GM23338 (cell line): Measurements from ENCODE around the gene ASPSCR1. TPM values are rescaled to one million over a fixed set of nuclear protein-coding genes. Genes with fewer than 3 reads are reported as not detected.

Source experiments
- ATAC-seq: fragments of 200-7000 bp; cut with Tn5 transposase; 3 replicates; pipeline ENCODE4 v1.9.1; 2020
- DNase-seq: peaks from one replicate; pipeline ENCODE4 v3.0.0-alpha.2; 2015; ENCODE audit warnings: low spot score
- H2AFZ ChIP-seq: fragments of 200-600 bp; sonication (generic); 2 replicates; pipeline ENCODE4 v1.8.0; 2016; ENCODE audit warnings: antibody characterized with exemption, mild to moderate bottlenecking, moderate library complexity
- H3F3A ChIP-seq: fragments of 200-600 bp; sonication (generic); replicated peaks from 2 replicates; pipeline ENCODE4 v1.8.0; 2017; ENCODE audit warnings: antibody characterized with exemption, mixed run types, low read depth
- H3K27ac ChIP-seq: fragments of 200-600 bp; sonication (generic); 2 replicates; pipeline ENCODE4 v1.6.1; 2016; ENCODE audit warnings: low read depth
- H3K27me3 ChIP-seq: fragments of 200-600 bp; sonication (generic); 2 replicates; pipeline ENCODE4 v1.8.0; 2016; ENCODE audit warnings: mild to moderate bottlenecking, mixed run types, moderate library complexity; ENCODE audit not compliant: insufficient read depth
- H3K36me3 ChIP-seq: fragments of 200-600 bp; sonication (generic); 2 replicates; pipeline ENCODE4 v1.8.0; 2016; ENCODE audit warnings: mild to moderate bottlenecking; ENCODE audit not compliant: insufficient read depth
- H3K4me1 ChIP-seq: fragments of 200-600 bp; sonication (generic); 2 replicates; pipeline ENCODE4 v1.8.0; 2016; ENCODE audit warnings: mild to moderate bottlenecking, moderate library complexity; ENCODE audit not compliant: insufficient read depth
- H3K4me2 ChIP-seq: fragments of 200-600 bp; sonication (generic); 2 replicates; pipeline ENCODE4 v1.7.1; 2017; ENCODE audit warnings: mixed run types
- H3K4me3 ChIP-seq: fragments of 200-600 bp; sonication (generic); 2 replicates; pipeline ENCODE4 v1.6.1; 2016; ENCODE audit warnings: mixed run types
- H3K79me2 ChIP-seq: fragments of 200-600 bp; sonication (generic); replicated peaks from 2 replicates; pipeline ENCODE4 v1.8.0; 2017; ENCODE audit warnings: mild to moderate bottlenecking; ENCODE audit not compliant: insufficient read depth
- H3K9me2 ChIP-seq: fragments of 200-600 bp; sonication (generic); 2 replicates; pipeline ENCODE4 v1.8.0; 2017; ENCODE audit not compliant: insufficient read depth
- H4K20me1 ChIP-seq: fragments of 200-600 bp; sonication (generic); replicated peaks from 2 replicates; pipeline ENCODE4 v1.8.0; 2017; ENCODE audit warnings: mild to moderate bottlenecking; ENCODE audit not compliant: insufficient read depth
- H3K27ac Mint-ChIP-seq: 2 replicates; pipeline ENCODE4 v1.8.0; 2020; ENCODE audit warnings: inconsistent platforms, mild to moderate bottlenecking, moderate library complexity, mixed read lengths
- H3K27me3 Mint-ChIP-seq: 3 replicates; pipeline ENCODE4 v1.8.0; 2022; ENCODE audit warnings: low read depth, mild to moderate bottlenecking, moderate library complexity, mixed read lengths, inconsistent platforms; ENCODE audit not compliant: insufficient read depth, poor library complexity
- H3K36me3 Mint-ChIP-seq: 3 replicates; pipeline ENCODE4 v1.8.0; 2021; ENCODE audit warnings: low read depth, mild to moderate bottlenecking, inconsistent platforms, moderate library complexity, mixed read lengths
- H3K4me1 Mint-ChIP-seq: 3 replicates; pipeline ENCODE4 v1.8.0; 2020; ENCODE audit warnings: mild to moderate bottlenecking, inconsistent platforms, mixed read lengths
- H3K4me3 Mint-ChIP-seq: 3 replicates; pipeline ENCODE4 v1.8.0; 2021; ENCODE audit warnings: moderate library complexity, mild to moderate bottlenecking, inconsistent platforms, mixed read lengths
- H3K9me3 Mint-ChIP-seq: 3 replicates; pipeline ENCODE4 v1.8.0; 2020; ENCODE audit warnings: moderate library complexity, mild to moderate bottlenecking, inconsistent platforms, mixed read lengths
- CREB1 ChIP-seq: fragments of 250-450 bp; sonication (Bioruptor Pico); IDR thresholded peaks from 2 replicates; pipeline ENCODE4 v1.5.0; 2020; ENCODE audit warnings: low read depth, mild to moderate bottlenecking, moderate library complexity
- CTCF ChIP-seq, 2 experiments: fragments of 200-600 bp in 1 of 2; sonication (generic) in 1 of 2; conservative IDR thresholded peaks; 2 replicates each; pipeline versions ENCODE4 v1.5.1 to v1.6.1; 2016 to 2017; ENCODE audit warnings: antibody characterized with exemption in 2 of 2, low read depth in 2 of 2, mild to moderate bottlenecking in 2 of 2, moderate library complexity in 1 of 2
- EZH2 ChIP-seq: fragments of 200-600 bp; sonication (generic); IDR thresholded peaks from one replicate; pipeline ENCODE4 v1.8.0; 2017; ENCODE audit warnings: antibody characterized with exemption, mild to moderate bottlenecking, low read depth; ENCODE audit not compliant: unreplicated experiment
- JUNB ChIP-seq: IDR thresholded peaks from one replicate; pipeline ENCODE4 v1.6.1; 2016; ENCODE audit warnings: antibody characterized with exemption; ENCODE audit not compliant: unreplicated experiment
- NANOG ChIP-seq: IDR thresholded peaks from 2 replicates; pipeline ENCODE4 v1.6.1; 2016; ENCODE audit warnings: antibody characterized with exemption, borderline replicate concordance
- POLR2AphosphoS5 ChIP-seq: IDR thresholded peaks from 2 replicates; pipeline ENCODE4 v1.6.1; 2016; ENCODE audit warnings: antibody characterized with exemption, low read depth
- STAT1 ChIP-seq: IDR thresholded peaks from one replicate; pipeline ENCODE4 v1.6.1; 2016; ENCODE audit warnings: antibody characterized with exemption; ENCODE audit not compliant: unreplicated experiment
- ZNF331 ChIP-seq: fragments of 250-450 bp; sonication (Bioruptor Pico); IDR thresholded peaks from 2 replicates; pipeline ENCODE4 v1.5.0; 2020; ENCODE audit warnings: low read depth, mild to moderate bottlenecking, moderate library complexity
- polyA plus RNA-seq: library from polyadenylated mRNA; unstranded; fragments of >200 nt; fragmentation: Nextera tagmentation; extraction: Ambion mirVana; gene quantifications from 2 replicates; pipeline ENCODE4 v1.2.1, GENCODE V29; 2016
- total RNA-seq: library from RNA; depleted of rRNA; stranded (reverse); fragments of >200 nt; shearing (Covaris generic); gene quantifications from 2 replicates; pipeline ENCODE4 v1.2.3, GENCODE V29; 2014
- TF ChIP-seq, protein P1 (sequence below): IDR thresholded peaks from one replicate; pipeline ENCODE4 v1.6.1; 2018; ENCODE audit warnings: antibody characterized with exemption; ENCODE audit not compliant: unreplicated experiment
- TF ChIP-seq, protein P2 (sequence below): IDR thresholded peaks from 2 replicates; pipeline ENCODE4 v1.6.1; 2016; ENCODE audit warnings: antibody characterized with exemption

ASPSCR1 gene
- total and polyA plus RNA-seq, 2 experiments from 2014 or later, result 44.2 to 46.9 TPM

GRCh38 chr17:81927653-81928543 is 49.5 kb upstream of the ASPSCR1 start, which contains the start of gene MAFG:
Gene MAFG (minus strand): TSS chr17:81927735. CDS start chr17:81923185, 4,550 bp downstream.
- H3K36me3 ChIP-seq, result no peaks in the 10 kb centered on the region
- peaks cover 26% of the 10 kb centered on the region; the same call in 1 of the 2 replicates for H3K4me1 ChIP-seq
- peaks cover 4% of the 10 kb centered on the region for H4K20me1 ChIP-seq
- peaks cover 10% of the 10 kb centered on the region; the same call in 1 of the 2 replicates for H3K27me3 ChIP-seq
- no peak for TF ChIP-seq NANOG
- peak; percentile 81 for TF ChIP-seq CREB1 (CRISPR knock-in tag)
- TF ChIP-seq CTCF (conservative IDR thresholded peaks at IDR 0.05; ENCODE audit: low read depth in 2 of 2), result peak; percentile 38 to 62
- TF ChIP-seq POLR2AphosphoS5, result peak; percentile 64
- TF ChIP-seq JUNB, result no peak
- Mint-ChIP-seq H3K9me3 (no peaks in the 10 kb centered on the region), H3K27ac (peak within 1 kb of the TSS; percentile 88), H3K27me3 (peaks cover 26% of the 10 kb centered on the region), H3K4me1 (peaks cover 31% of the 10 kb centered on the region), H3K4me3 (peak within 1 kb of the TSS; percentile 85), H3K36me3 (peaks cover 8% of the 10 kb centered on the region)
- peaks cover 29% of the 10 kb centered on the region for H3F3A ChIP-seq
- H3K4me2 ChIP-seq, result peak within 1 kb of the TSS; percentile 96
- H2AFZ ChIP-seq, result peak within 1 kb of the TSS; percentile 86
- peak within 1 kb of the TSS; percentile 85 for H3K4me3 ChIP-seq
- H3K9me2 ChIP-seq, result no peaks in the 10 kb centered on the region
- ATAC-seq, result peak; percentile 31
- peak within 1 kb of the TSS; percentile 92; the same call in 1 of the 2 replicates for H3K27ac ChIP-seq
- H3K79me2 ChIP-seq, result peaks cover 40% of the 10 kb centered on the region
- peak; percentile 97 for DNase-seq

DNA sequence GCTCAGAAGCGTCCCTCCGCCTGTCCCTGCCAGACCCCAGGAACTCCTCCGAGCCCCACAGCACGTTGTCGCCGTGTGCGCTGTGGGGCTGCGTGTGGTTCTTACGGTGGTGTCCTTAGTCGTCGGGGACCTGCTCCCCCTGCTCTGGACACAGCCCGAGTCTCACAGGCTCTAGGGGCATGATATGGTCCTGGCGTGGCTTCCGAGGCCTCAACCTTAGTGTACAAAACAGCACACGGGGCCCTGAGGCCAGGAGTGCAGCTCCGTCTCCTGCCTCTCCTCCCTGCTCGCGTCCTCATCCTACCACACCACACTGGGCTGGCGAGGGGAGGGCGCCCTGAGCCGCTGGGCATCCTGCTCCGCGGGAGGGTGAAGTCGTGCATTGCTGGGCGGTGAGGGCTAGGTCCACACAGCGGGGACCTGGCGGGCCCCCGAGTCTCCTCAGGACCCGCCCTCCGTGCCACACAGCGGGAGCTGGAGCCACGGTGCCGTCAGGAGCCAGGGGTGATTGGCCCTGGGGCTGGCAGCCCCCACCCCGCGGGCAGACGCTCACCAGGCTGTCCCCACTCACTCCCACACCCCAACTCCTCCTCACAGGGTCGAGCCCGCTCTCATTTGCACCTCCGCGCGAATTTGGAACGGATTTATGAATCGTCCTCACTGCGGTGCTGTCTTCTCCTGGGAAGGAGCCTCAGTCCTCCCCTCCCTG is 48.7 kb upstream of the ASPSCR1 start:
- no peak overlapping the region for H3K27ac ChIP-seq
- no peak for TF ChIP-seq JUNB
- TF ChIP-seq POLR2AphosphoS5, result no peak
- TF ChIP-seq EZH2, result no peak
- no peak for TF ChIP-seq STAT1
- TF ChIP-seq CREB1 (CRISPR knock-in tag), result no peak
- TF ChIP-seq, protein P1, sequence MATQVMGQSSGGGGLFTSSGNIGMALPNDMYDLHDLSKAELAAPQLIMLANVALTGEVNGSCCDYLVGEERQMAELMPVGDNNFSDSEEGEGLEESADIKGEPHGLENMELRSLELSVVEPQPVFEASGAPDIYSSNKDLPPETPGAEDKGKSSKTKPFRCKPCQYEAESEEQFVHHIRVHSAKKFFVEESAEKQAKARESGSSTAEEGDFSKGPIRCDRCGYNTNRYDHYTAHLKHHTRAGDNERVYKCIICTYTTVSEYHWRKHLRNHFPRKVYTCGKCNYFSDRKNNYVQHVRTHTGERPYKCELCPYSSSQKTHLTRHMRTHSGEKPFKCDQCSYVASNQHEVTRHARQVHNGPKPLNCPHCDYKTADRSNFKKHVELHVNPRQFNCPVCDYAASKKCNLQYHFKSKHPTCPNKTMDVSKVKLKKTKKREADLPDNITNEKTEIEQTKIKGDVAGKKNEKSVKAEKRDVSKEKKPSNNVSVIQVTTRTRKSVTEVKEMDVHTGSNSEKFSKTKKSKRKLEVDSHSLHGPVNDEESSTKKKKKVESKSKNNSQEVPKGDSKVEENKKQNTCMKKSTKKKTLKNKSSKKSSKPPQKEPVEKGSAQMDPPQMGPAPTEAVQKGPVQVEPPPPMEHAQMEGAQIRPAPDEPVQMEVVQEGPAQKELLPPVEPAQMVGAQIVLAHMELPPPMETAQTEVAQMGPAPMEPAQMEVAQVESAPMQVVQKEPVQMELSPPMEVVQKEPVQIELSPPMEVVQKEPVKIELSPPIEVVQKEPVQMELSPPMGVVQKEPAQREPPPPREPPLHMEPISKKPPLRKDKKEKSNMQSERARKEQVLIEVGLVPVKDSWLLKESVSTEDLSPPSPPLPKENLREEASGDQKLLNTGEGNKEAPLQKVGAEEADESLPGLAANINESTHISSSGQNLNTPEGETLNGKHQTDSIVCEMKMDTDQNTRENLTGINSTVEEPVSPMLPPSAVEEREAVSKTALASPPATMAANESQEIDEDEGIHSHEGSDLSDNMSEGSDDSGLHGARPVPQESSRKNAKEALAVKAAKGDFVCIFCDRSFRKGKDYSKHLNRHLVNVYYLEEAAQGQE, result no peak
- TF ChIP-seq CTCF (conservative IDR thresholded peaks at IDR 0.05; ENCODE audit: low read depth in 2 of 2), result no peak
- TF ChIP-seq, protein P2, sequence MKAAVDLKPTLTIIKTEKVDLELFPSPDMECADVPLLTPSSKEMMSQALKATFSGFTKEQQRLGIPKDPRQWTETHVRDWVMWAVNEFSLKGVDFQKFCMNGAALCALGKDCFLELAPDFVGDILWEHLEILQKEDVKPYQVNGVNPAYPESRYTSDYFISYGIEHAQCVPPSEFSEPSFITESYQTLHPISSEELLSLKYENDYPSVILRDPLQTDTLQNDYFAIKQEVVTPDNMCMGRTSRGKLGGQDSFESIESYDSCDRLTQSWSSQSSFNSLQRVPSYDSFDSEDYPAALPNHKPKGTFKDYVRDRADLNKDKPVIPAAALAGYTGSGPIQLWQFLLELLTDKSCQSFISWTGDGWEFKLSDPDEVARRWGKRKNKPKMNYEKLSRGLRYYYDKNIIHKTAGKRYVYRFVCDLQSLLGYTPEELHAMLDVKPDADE, result no peak
- TF ChIP-seq ZNF331 (CRISPR knock-in tag), result no peak

More for the DNA sequence above, 48.7 kb upstream of the ASPSCR1 start:
- H3K36me3 Mint-ChIP-seq, result peaks cover 15% of the 10 kb centered on the region
- H3K27me3 Mint-ChIP-seq, result peaks cover 26% of the 10 kb centered on the region
- ATAC-seq (peak; percentile 1), DNase-seq (no peak)
- H4K20me1 ChIP-seq, result peaks cover 4% of the 10 kb centered on the region
- H3K4me1 ChIP-seq, result peaks cover 24% of the 10 kb centered on the region; the same call in 1 of the 2 replicates
- H3K4me3 Mint-ChIP-seq, result peak overlapping the region; percentile 72
- peak overlapping the region; percentile 86; the same call in 1 of the 2 replicates for H2AFZ ChIP-seq
- H3K4me3 ChIP-seq, result peak overlapping the region; percentile 79
- peaks cover 10% of the 10 kb centered on the region; the same call in 1 of the 2 replicates for H3K27me3 ChIP-seq
- no peaks in the 10 kb centered on the region for H3K36me3 ChIP-seq
- H3K79me2 ChIP-seq, result peaks cover 34% of the 10 kb centered on the region
- no peak overlapping the region for H3K27ac Mint-ChIP-seq
- H3K9me3 Mint-ChIP-seq, result no peaks in the 10 kb centered on the region
- H3K9me2 ChIP-seq, result no peaks in the 10 kb centered on the region
- peaks cover 28% of the 10 kb centered on the region for H3F3A ChIP-seq
- peak overlapping the region; percentile 94 for H3K4me2 ChIP-seq
- peaks cover 28% of the 10 kb centered on the region for H3K4me1 Mint-ChIP-seq
